Smooth muscle cell (in vitro differentiated cells): ENCODE measurements around the gene DMRTA2. TPM values are rescaled to one million over a fixed set of nuclear protein-coding genes. Genes with fewer than 3 reads are reported as not detected.

Experiments used
- DNase-seq: peaks from one replicate; lab custom pipeline; 2025; ENCODE audit not compliant: unreplicated experiment; lab: John Stamatoyannopoulos, UW
- H2AFZ ChIP-seq: fragments of 200-600 bp; sonication (generic); 2 replicates; pipeline ENCODE4 v1.6.0; 2016; ENCODE audit warnings: antibody characterized with exemption, low read depth, mild to moderate bottlenecking
- H3F3A ChIP-seq: fragments of 200-600 bp; sonication (generic); 2 replicates; pipeline ENCODE4 v1.6.0; 2017; ENCODE audit warnings: antibody characterized with exemption, low read depth
- H3K27ac ChIP-seq: fragments of 200-600 bp; sonication (generic); 2 replicates; pipeline ENCODE4 v1.5.1; 2016; ENCODE audit warnings: low read depth, mild to moderate bottlenecking
- H3K27me3 ChIP-seq: fragments of 200-600 bp; sonication (generic); 2 replicates; pipeline ENCODE4 v1.6.1; 2016; ENCODE audit warnings: low read depth, mild to moderate bottlenecking
- H3K36me3 ChIP-seq: fragments of 200-600 bp; sonication (generic); 2 replicates; pipeline ENCODE4 v1.5.1; 2016; ENCODE audit warnings: low read depth
- H3K4me1 ChIP-seq: fragments of 200-600 bp; sonication (generic); 2 replicates; pipeline ENCODE4 v1.5.1; 2016; ENCODE audit warnings: low read depth
- H3K4me2 ChIP-seq: fragments of 200-600 bp; sonication (generic); 2 replicates; pipeline ENCODE4 v1.6.0; 2016; ENCODE audit warnings: mild to moderate bottlenecking
- H3K4me3 ChIP-seq: fragments of 200-600 bp; sonication (generic); 2 replicates; pipeline ENCODE4 v1.5.1; 2016; ENCODE audit warnings: mild to moderate bottlenecking
- H3K79me2 ChIP-seq: fragments of 200-600 bp; sonication (generic); 2 replicates; pipeline ENCODE4 v1.6.0; 2016; ENCODE audit warnings: low read depth, mild to moderate bottlenecking
- H3K9ac ChIP-seq: fragments of 200-600 bp; sonication (generic); 2 replicates; pipeline ENCODE4 v1.6.0; 2016; ENCODE audit warnings: low read depth
- H3K9me3 ChIP-seq: fragments of 200-600 bp; sonication (generic); replicated peaks from 2 replicates; pipeline ENCODE4 v1.5.1; 2016; ENCODE audit warnings: low read depth
- H4K20me1 ChIP-seq: fragments of 200-600 bp; sonication (generic); 2 replicates; pipeline ENCODE4 v1.6.0; 2016; ENCODE audit warnings: low read depth
- CTCF ChIP-seq: fragments of 200-600 bp; sonication (generic); IDR thresholded peaks from 2 replicates; pipeline ENCODE4 v1.5.1; 2017; ENCODE audit warnings: borderline replicate concordance, mild to moderate bottlenecking, antibody characterized with exemption; ENCODE audit not compliant: insufficient read depth, poor library complexity, severe bottlenecking
- WGBS: methylation state at CpG from one replicate; pipeline ENCODE4 v1.1.7; 2016; ENCODE audit warnings: low lambda C conversion rate; 5-methylcytosine and 5-hydroxymethylcytosine counted together
- polyA plus RNA-seq: library from polyadenylated mRNA; unstranded; fragments of >200 nt; fragmentation: Nextera tagmentation; extraction: Ambion mirVana; gene quantifications from 2 replicates; pipeline ENCODE4 v1.2.1, GENCODE V29; 2016
- total RNA-seq: library from RNA; depleted of rRNA; stranded (reverse); fragments of >200 nt; gene quantifications from 2 replicates; pipeline ENCODE4 v1.2.3, GENCODE V29; 2014

DMRTA2 gene
- total and polyA plus RNA-seq, 2 experiments from 2014 or later, result 0.04 TPM; not detected in 1

DNA sequence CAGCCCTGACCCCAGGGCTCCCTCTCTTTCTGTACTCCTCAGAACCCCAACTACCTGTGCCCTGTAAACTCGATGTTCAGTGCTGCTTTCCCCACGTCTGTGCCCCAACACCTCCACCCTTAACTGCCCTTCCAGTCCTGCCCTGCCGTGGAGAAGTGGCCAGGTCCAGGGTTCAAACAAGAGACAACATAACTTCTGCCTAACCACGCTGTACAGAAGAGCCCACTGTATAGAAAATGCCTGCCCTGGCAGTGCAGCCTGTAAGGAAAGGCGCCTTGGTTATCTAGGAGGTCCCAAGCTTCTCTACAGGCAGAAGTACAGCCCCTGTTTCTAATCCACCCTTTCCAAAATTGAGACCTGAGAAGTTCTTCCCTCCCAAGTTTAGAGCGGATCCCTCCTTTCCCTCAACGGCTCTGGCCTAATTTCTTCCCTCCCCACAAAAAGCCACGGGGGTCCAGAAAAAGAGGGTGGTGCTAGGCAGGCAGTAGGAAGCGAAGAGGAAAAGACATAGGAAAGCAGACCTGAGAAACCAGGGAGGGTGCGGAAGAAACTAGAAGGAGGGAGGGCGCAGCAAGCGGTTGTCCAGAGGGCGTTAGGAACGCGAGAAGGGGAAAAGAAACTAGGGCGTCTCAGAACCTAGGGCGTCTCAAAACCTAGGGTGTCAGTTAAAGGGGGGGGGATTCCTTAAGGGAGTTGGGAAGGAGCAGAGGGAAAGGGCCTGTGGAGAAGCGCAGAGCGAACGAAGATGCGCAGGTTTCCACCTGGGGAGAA, 3.2 kb downstream of the DMRTA2 start:
- Histone ChIP-seq H3K79me2 (no peaks in the 10 kb centered on the region), H2AFZ (no peak overlapping the region), H3K36me3 (no peaks in the 10 kb centered on the region), H3F3A (no peaks in the 10 kb centered on the region), H3K27me3 (peaks cover 99% of the 10 kb centered on the region), H4K20me1 (no peaks in the 10 kb centered on the region), H3K9me3 (no peaks in the 10 kb centered on the region), H3K9ac (no peak overlapping the region), H3K4me1 (peaks cover 21% of the 10 kb centered on the region), H3K27ac (no peak overlapping the region), H3K4me3 (no peak overlapping the region), H3K4me2 (no peak overlapping the region)
- no peak for DNase-seq
- TF ChIP-seq CTCF, result no peak
- WGBS, result 7% methylated on average over 21 of the region's 21 CpGs

- no peaks in the 10 kb centered on the region for H4K20me1 ChIP-seq
- no peak overlapping the region for H3K4me3 ChIP-seq
- H3K9ac ChIP-seq, result no peak overlapping the region
- no peak overlapping the region for H2AFZ ChIP-seq
- WGBS, result 5% methylated on average over 56 of the region's 60 CpGs
- H3K4me1 ChIP-seq, result peaks cover 21% of the 10 kb centered on the region
- peaks cover 99% of the 10 kb centered on the region for H3K27me3 ChIP-seq
- H3F3A ChIP-seq, result no peaks in the 10 kb centered on the region
- no peak for TF ChIP-seq CTCF
- no peaks in the 10 kb centered on the region for H3K36me3 ChIP-seq
- H3K9me3 ChIP-seq, result no peaks in the 10 kb centered on the region
- no peak for DNase-seq
- no peaks in the 10 kb centered on the region for H3K79me2 ChIP-seq
- peak overlapping the region; percentile 26 for H3K4me2 ChIP-seq
- no peak overlapping the region for H3K27ac ChIP-seq
These were observed 3.9 kb downstream of the DMRTA2 start for GRCh38 chr1:50419192-50419906.

DNA sequence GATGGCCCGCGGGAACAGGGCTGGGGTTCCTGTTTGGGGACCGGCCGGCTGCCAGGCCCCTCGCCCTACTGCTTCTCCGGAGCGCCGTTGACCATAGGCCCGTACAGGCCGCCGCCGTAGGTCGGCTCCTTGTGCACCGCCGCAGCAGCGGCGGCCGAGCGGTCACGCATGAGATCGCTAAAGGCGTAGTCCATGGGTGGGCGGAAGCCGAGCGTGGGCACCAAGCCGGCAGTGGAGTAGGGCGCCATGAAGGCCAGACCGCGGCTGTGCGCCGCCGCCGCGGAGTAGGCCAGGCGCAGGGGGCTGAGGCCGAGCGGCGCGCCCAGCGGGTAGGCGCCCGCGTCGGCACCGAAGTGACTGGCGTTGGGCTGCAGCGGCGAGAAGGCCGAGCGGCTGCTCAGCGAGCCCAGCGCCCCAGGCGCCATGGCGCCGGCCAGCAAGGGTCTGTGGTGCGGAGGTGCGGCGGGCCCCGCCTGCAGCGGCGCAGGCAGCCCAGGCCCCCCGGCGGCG, 4.6 kb downstream of the DMRTA2 start:
- peaks cover 21% of the 10 kb centered on the region for H3K4me1 ChIP-seq
- no peaks in the 10 kb centered on the region for H3K9me3 ChIP-seq
- H4K20me1 ChIP-seq, result no peaks in the 10 kb centered on the region
- peaks cover 99% of the 10 kb centered on the region for H3K27me3 ChIP-seq
- no peak overlapping the region for H3K27ac ChIP-seq
- DNase-seq, result no peak
- no peak for TF ChIP-seq CTCF
- no peaks in the 10 kb centered on the region for H3K79me2 ChIP-seq
- no peak overlapping the region for H2AFZ ChIP-seq
- peak overlapping the region; percentile 84 for H3K4me2 ChIP-seq
- H3F3A ChIP-seq, result no peaks in the 10 kb centered on the region
- 3% methylated on average over 61 of the region's 64 CpGs for WGBS
- no peaks in the 10 kb centered on the region for H3K36me3 ChIP-seq
- H3K9ac ChIP-seq, result no peak overlapping the region
- peak overlapping the region; percentile 41 for H3K4me3 ChIP-seq
